RWPE2 (cell line): ENCODE data around the gene SLCO4A1.
A peak's percentile ranks its signal among the peaks of the same experiment; 100 is the strongest.

Experiments used
- ATAC-seq: fragments of 200-7000 bp; cut with Tn5 transposase; 3 replicates; pipeline ENCODE4 v1.9.1; 2021; ENCODE audit warnings: low read depth
- DNase-seq: peaks from one replicate; pipeline ENCODE4 v3.0.0-alpha.2; 2020; ENCODE audit warnings: low spot score
- H3K27ac ChIP-seq: fragments of 450-650 bp; 2 replicates; pipeline ENCODE4 v1.5.1; 2017; ENCODE audit warnings: mild to moderate bottlenecking; ENCODE audit not compliant: poor library complexity, severe bottlenecking
- H3K27me3 ChIP-seq: fragments of 250-450 bp; sonication (Bioruptor Pico); 2 replicates; pipeline ENCODE4 v1.5.1; 2021; ENCODE audit warnings: mild to moderate bottlenecking, moderate library complexity; ENCODE audit not compliant: insufficient read depth, poor library complexity, severe bottlenecking
- H3K36me3 ChIP-seq: fragments of 250-450 bp; sonication (Bioruptor Pico); 2 replicates; pipeline ENCODE4 v1.5.1; 2020; ENCODE audit warnings: low read depth, mild to moderate bottlenecking, moderate library complexity
- H3K4me1 ChIP-seq: fragments of 250-450 bp; sonication (Bioruptor Pico); 2 replicates; pipeline ENCODE4 v1.5.1; 2021; ENCODE audit warnings: mild to moderate bottlenecking, moderate library complexity; ENCODE audit not compliant: insufficient read depth, poor library complexity, severe bottlenecking
- H3K4me3 ChIP-seq: fragments of 250-450 bp; sonication (Bioruptor Pico); 2 replicates; pipeline ENCODE4 v1.5.1; 2021; ENCODE audit warnings: mild to moderate bottlenecking, moderate library complexity; ENCODE audit not compliant: severe bottlenecking
- H3K9me3 ChIP-seq: fragments of 250-450 bp; sonication (Bioruptor Pico); 2 replicates; pipeline ENCODE4 v1.5.1; 2021; ENCODE audit warnings: mild to moderate bottlenecking, moderate library complexity; ENCODE audit not compliant: severe bottlenecking
- CTCF ChIP-seq: fragments of 450-650 bp; IDR thresholded peaks from one replicate; pipeline ENCODE4 v1.5.1; 2017; ENCODE audit warnings: mild to moderate bottlenecking, moderate library complexity; ENCODE audit not compliant: poor library complexity, severe bottlenecking

Gene SLCO4A1

GRCh38 chr20:62665153-62665754 is 23.0 kb downstream of the SLCO4A1 start:
- H3K36me3 ChIP-seq, result no peaks in the 10 kb centered on the region
- H3K27me3 ChIP-seq, result no peaks in the 10 kb centered on the region
- H3K4me1 ChIP-seq, result peaks cover 28% of the 10 kb centered on the region
- no peak for TF ChIP-seq CTCF
- ATAC-seq (no peak), DNase-seq (no peak)
- no peaks in the 10 kb centered on the region for H3K9me3 ChIP-seq
- no peak overlapping the region for H3K27ac ChIP-seq
- no peak overlapping the region for H3K4me3 ChIP-seq

GRCh38 chr20:62665826-62666735 is 23.8 kb downstream of the SLCO4A1 start:
- no peak overlapping the region for H3K27ac ChIP-seq
- no peak for TF ChIP-seq CTCF
- ATAC-seq (0 out of 3 replicates have a peak, but pooled peaks have one; percentile 0), DNase-seq (no peak)
- no peaks in the 10 kb centered on the region for H3K9me3 ChIP-seq
- no peaks in the 10 kb centered on the region for H3K27me3 ChIP-seq
- H3K4me1 ChIP-seq, result peaks cover 28% of the 10 kb centered on the region
- H3K36me3 ChIP-seq, result no peaks in the 10 kb centered on the region
- H3K4me3 ChIP-seq, result no peak overlapping the region

- Histone ChIP-seq H3K27me3 (no peaks in the 10 kb centered on the region), H3K4me3 (no peak overlapping the region), H3K36me3 (no peaks in the 10 kb centered on the region), H3K27ac (no peak overlapping the region), H3K9me3 (no peaks in the 10 kb centered on the region), H3K4me1 (peaks cover 24% of the 10 kb centered on the region)
- DNase-seq (no peak), ATAC-seq (peak; percentile 23)
- peak; percentile 49 for TF ChIP-seq CTCF
These were observed 24.6 kb downstream of the SLCO4A1 start for GRCh38 chr20:62666736-62667529.

- H3K4me3 ChIP-seq, result no peak overlapping the region
- H3K36me3 ChIP-seq, result no peaks in the 10 kb centered on the region
- no peaks in the 10 kb centered on the region for H3K9me3 ChIP-seq
- ATAC-seq, result no peak
- peaks cover 18% of the 10 kb centered on the region for H3K4me1 ChIP-seq
- H3K27ac ChIP-seq, result no peak overlapping the region
- no peak for TF ChIP-seq CTCF
- H3K27me3 ChIP-seq, result no peaks in the 10 kb centered on the region
- no peak for DNase-seq
These were observed 25.5 kb downstream of the SLCO4A1 start for GRCh38 chr20:62667530-62668440.
